Keratinocyte (primary cell): ENCODE results near the gene RHOBTB3. TPM values are rescaled to one million over a fixed set of nuclear protein-coding genes. Genes with fewer than 3 reads are reported as not detected.
A peak's percentile ranks its signal among the peaks of the same experiment; 100 is the strongest.

Experiments used
- DNase-seq: peaks from one replicate; pipeline ENCODE4 v3.0.0-alpha.2; 2011; ENCODE audit warnings: low read depth, missing footprints, low spot score
- FAIRE-seq: peaks from 2 replicates; lab custom pipeline; 2011; peaks lifted over from hg19 to GRCh38; lab: Jason Lieb, UNC
- H2AFZ ChIP-seq: 2 replicates; pipeline ENCODE4 v1.6.0; 2012; ENCODE audit warnings: low read length, control low read depth, inconsistent platforms; ENCODE audit not compliant: control insufficient read depth
- H3K27ac ChIP-seq: 2 replicates; pipeline ENCODE4 v1.5.1; 2011; ENCODE audit warnings: low read length; ENCODE audit not compliant: control insufficient read depth, insufficient read depth
- H3K27me3 ChIP-seq: 3 replicates; pipeline ENCODE4 v1.6.0; 2011; ENCODE audit warnings: low read length; ENCODE audit not compliant: control insufficient read depth, insufficient read depth; ENCODE audit errors: extremely low read depth
- H3K36me3 ChIP-seq, 2 experiments: 2 replicates in 1 of 2; 3 replicates in 1 of 2; pipeline ENCODE4 v1.5.1; 2011; ENCODE audit warnings: low read length in 2 of 2, mild to moderate bottlenecking in 1 of 2; ENCODE audit not compliant: control insufficient read depth in 2 of 2, insufficient read depth in 2 of 2; ENCODE audit errors: extremely low read depth in 1 of 2
- H3K4me1 ChIP-seq: 3 replicates; pipeline ENCODE4 v1.5.1; 2011; ENCODE audit warnings: low read length; ENCODE audit not compliant: control insufficient read depth, insufficient read depth; ENCODE audit errors: extremely low read depth
- H3K4me2 ChIP-seq: 3 replicates; pipeline ENCODE4 v1.6.0; 2011; ENCODE audit warnings: low read depth, low read length; ENCODE audit not compliant: control insufficient read depth, insufficient read depth; ENCODE audit errors: extremely low read depth
- H3K4me3 ChIP-seq, 3 experiments: fragments of 200-600 bp in 1 of 3; sonication (generic) in 1 of 3; 2 replicates in 2 of 3; 3 replicates in 1 of 3; pipeline ENCODE4 v1.5.1; 2011 to 2016; ENCODE audit warnings: low read length in 3 of 3, mild to moderate bottlenecking in 3 of 3, control low read depth in 2 of 3, inconsistent platforms in 1 of 3, low read depth in 1 of 3, mixed read lengths in 1 of 3, mixed run types in 1 of 3, moderate library complexity in 1 of 3; ENCODE audit not compliant: control insufficient read depth in 2 of 3, insufficient read depth in 2 of 3; ENCODE audit errors: extremely low read depth in 1 of 3
- H3K79me2 ChIP-seq: 2 replicates; pipeline ENCODE4 v1.6.0; 2012; ENCODE audit warnings: low read length; ENCODE audit not compliant: control insufficient read depth, insufficient read depth
- H3K9ac ChIP-seq: 3 replicates; pipeline ENCODE4 v1.6.0; 2011; ENCODE audit warnings: low read length; ENCODE audit not compliant: control insufficient read depth, insufficient read depth; ENCODE audit errors: extremely low read depth
- H3K9me1 ChIP-seq: 3 replicates; pipeline ENCODE4 v1.6.0; 2011; ENCODE audit warnings: low read length; ENCODE audit not compliant: control insufficient read depth, insufficient read depth; ENCODE audit errors: extremely low read depth
- H3K9me3 ChIP-seq: 2 replicates; pipeline ENCODE4 v1.5.1; 2012; ENCODE audit warnings: low read depth, low read length; ENCODE audit not compliant: control insufficient read depth
- H4K20me1 ChIP-seq: 3 replicates; pipeline ENCODE4 v1.6.0; 2011; ENCODE audit warnings: low read length; ENCODE audit not compliant: control insufficient read depth, insufficient read depth; ENCODE audit errors: extremely low read depth
- CTCF ChIP-seq, 3 experiments: IDR thresholded peaks in 1 of 3; conservative IDR thresholded peaks in 1 of 3; optimal IDR thresholded peaks in 1 of 3; 2 replicates in 2 of 3; 3 replicates in 1 of 3; pipeline versions ENCODE3 to v1.5.1; 2011; ENCODE audit warnings: low read length in 3 of 3, mild to moderate bottlenecking in 3 of 3, moderate library complexity in 2 of 3, control low read depth in 1 of 3, inconsistent platforms in 1 of 3; ENCODE audit not compliant: insufficient read depth in 2 of 3; ENCODE audit errors: extremely low read depth in 1 of 3
- EZH2 ChIP-seq: IDR thresholded peaks from one replicate; pipeline ENCODE4 v1.6.1; 2012; ENCODE audit warnings: inconsistent platforms, mild to moderate bottlenecking, low read length, moderate library complexity
- dilution Hi-C: fragments of 300-500 bp; cut with MboI; formaldehyde crosslinking; loops from one replicate; pipeline ENCODE4 v1.7.0; 2020; ENCODE audit warnings: low sequenced_read_pairs; ENCODE audit not compliant: extremely low pct_ligation_motif_present
- polyA plus RNA-seq, 5 experiments: library from polyadenylated mRNA; depleted of rRNA in 3 of 5; stranded (reverse) in 3 of 5; stranded (forward) in 1 of 5; unstranded in 1 of 5; fragments of >200 nt; gene quantifications; 1 replicate in 1 of 5; 2 replicates in 3 of 5; 3 replicates in 1 of 5; pipeline versions ENCODE4 v1.2.1 to v1.2.3, GENCODE V29; 2011 to 2012; ENCODE audit warnings: missing spikeins in 2 of 5, low read depth in 1 of 5, low replicate concordance in 1 of 5

The RHOBTB3 gene
- polyA plus RNA-seq, 1 donor (not counting 4 experiments of a cell fraction or from before 2014, with no cell fraction given) = 4.7 TPM

- peaks cover 18% of the 10 kb centered on the region for H3K4me1 ChIP-seq
- H2AFZ ChIP-seq = peak overlapping the region; percentile 99
- no peaks in the 10 kb centered on the region for H3K36me3 ChIP-seq
- peak overlapping the region; percentile 66 for H3K9ac ChIP-seq
- no peaks in the 10 kb centered on the region for H3K79me2 ChIP-seq
- H3K27ac ChIP-seq = peak overlapping the region; percentile 26
- H3K27me3 ChIP-seq = no peaks in the 10 kb centered on the region
- TF ChIP-seq CTCF (optimal IDR thresholded peaks at IDR 0.05 in 1 of 3, IDR thresholded peaks at IDR 0.05 in 1 of 3, conservative IDR thresholded peaks at IDR 0.05 in 1 of 3; ENCODE audit: extremely low read depth in 1 of 3, insufficient read depth in 2 of 3, low read length in 3 of 3) (no peak), EZH2 (no peak)
- no peak for DNase-seq
- H3K9me1 ChIP-seq = no peaks in the 10 kb centered on the region
- no peaks in the 10 kb centered on the region for H3K9me3 ChIP-seq
- FAIRE-seq = no peak
- peak overlapping the region; percentile 99 for H3K4me2 ChIP-seq
- peak overlapping the region; percentile 60 to 92 (median 88) for H3K4me3 ChIP-seq
- H4K20me1 ChIP-seq = no peaks in the 10 kb centered on the region
- dilution Hi-C loops = no loop called here
These were observed 91.0 kb downstream of the RHOBTB3 start for GRCh38 chr5:95822043-95822541.

- Histone ChIP-seq H4K20me1 (no peaks in the 10 kb centered on the region), H3K9me3 (no peaks in the 10 kb centered on the region), H3K27ac (peak within 1 kb of the TSS; percentile 26), H3K9ac (peak within 1 kb of the TSS; percentile 66), H3K4me3 (peak within 1 kb of the TSS; percentile 60 to 92 (median 88)), H2AFZ (peak within 1 kb of the TSS; percentile 99), H3K27me3 (no peaks in the 10 kb centered on the region), H3K79me2 (no peaks in the 10 kb centered on the region), H3K9me1 (no peaks in the 10 kb centered on the region), H3K4me2 (peak within 1 kb of the TSS; percentile 99), H3K36me3 (no peaks in the 10 kb centered on the region), H3K4me1 (peaks cover 18% of the 10 kb centered on the region)
- DNase-seq = peak; percentile 68
- TF ChIP-seq CTCF (optimal IDR thresholded peaks at IDR 0.05 in 1 of 3, IDR thresholded peaks at IDR 0.05 in 1 of 3, conservative IDR thresholded peaks at IDR 0.05 in 1 of 3; ENCODE audit: extremely low read depth in 1 of 3, insufficient read depth in 2 of 3, low read length in 3 of 3) (no peak), EZH2 (no peak)
- dilution Hi-C loops = no loop called here
- FAIRE-seq = peak; percentile 17
These were observed 91.5 kb downstream of the RHOBTB3 start, which contains the start of gene GLRX for GRCh38 chr5:95822542-95823181. Gene GLRX, minus strand, starts transcription at chr5:95822726. Its CDS starts 64 bp downstream, at chr5:95822662.
